Fibroblast of lung (primary cell): Measurements from ENCODE around the gene GNAZ.

ENCODE experiments used
- EZH2 ChIP-seq: IDR thresholded peaks from 2 replicates; pipeline ENCODE4 v1.5.1; 2012; ENCODE audit warnings: low read length, control low read depth, mild to moderate bottlenecking; ENCODE audit errors: missing control alignments
- TF ChIP-seq, protein P1 (sequence below), 2 donors: IDR thresholded peaks in 1 of 2; conservative IDR thresholded peaks in 1 of 2; 1 replicate in 1 of 2; 2 replicates in 1 of 2; pipeline ENCODE4 v1.5.1; 2011 to 2012; ENCODE audit warnings: low read length in 2 of 2, control low read depth in 1 of 2, inconsistent platforms in 1 of 2, low read depth in 1 of 2, mild to moderate bottlenecking in 1 of 2

DNA sequence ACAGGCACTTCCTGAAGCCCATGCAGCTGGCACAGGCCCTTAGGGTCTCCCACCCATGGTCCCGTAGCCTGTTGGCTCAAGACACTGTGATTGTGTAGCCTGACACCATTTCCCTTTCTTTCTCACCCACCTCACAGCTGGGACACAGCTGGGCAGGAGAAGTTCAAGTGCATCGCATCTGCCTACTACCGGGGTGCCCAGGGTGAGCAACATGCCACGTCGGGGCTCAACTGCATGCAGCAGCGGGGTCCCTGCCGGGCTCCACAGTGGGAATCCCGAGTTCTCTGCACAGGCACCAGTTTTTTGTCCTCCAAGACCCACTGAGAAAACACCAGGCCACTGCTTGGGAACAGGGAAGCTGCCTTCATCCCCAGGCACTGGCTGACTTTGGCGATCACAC, 85.5 kb downstream of the GNAZ start:
- TF ChIP-seq, protein P1, sequence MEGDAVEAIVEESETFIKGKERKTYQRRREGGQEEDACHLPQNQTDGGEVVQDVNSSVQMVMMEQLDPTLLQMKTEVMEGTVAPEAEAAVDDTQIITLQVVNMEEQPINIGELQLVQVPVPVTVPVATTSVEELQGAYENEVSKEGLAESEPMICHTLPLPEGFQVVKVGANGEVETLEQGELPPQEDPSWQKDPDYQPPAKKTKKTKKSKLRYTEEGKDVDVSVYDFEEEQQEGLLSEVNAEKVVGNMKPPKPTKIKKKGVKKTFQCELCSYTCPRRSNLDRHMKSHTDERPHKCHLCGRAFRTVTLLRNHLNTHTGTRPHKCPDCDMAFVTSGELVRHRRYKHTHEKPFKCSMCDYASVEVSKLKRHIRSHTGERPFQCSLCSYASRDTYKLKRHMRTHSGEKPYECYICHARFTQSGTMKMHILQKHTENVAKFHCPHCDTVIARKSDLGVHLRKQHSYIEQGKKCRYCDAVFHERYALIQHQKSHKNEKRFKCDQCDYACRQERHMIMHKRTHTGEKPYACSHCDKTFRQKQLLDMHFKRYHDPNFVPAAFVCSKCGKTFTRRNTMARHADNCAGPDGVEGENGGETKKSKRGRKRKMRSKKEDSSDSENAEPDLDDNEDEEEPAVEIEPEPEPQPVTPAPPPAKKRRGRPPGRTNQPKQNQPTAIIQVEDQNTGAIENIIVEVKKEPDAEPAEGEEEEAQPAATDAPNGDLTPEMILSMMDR (conservative IDR thresholded peaks at IDR 0.05 in 1 of 2, IDR thresholded peaks at IDR 0.05 in 1 of 2; ENCODE audit: low read depth in 1 of 2, low read length in 2 of 2), result no peak
- TF ChIP-seq EZH2, result no peak
